NCI-H446 treated with DMSO at 0.1 percent for 48 hours (cell line): ENCODE data around the gene USP24.

ENCODE experiments used
- DNase-seq: peaks from one replicate; lab custom pipeline; 2025; lab: John Stamatoyannopoulos, UW

USP24 gene

DNA sequence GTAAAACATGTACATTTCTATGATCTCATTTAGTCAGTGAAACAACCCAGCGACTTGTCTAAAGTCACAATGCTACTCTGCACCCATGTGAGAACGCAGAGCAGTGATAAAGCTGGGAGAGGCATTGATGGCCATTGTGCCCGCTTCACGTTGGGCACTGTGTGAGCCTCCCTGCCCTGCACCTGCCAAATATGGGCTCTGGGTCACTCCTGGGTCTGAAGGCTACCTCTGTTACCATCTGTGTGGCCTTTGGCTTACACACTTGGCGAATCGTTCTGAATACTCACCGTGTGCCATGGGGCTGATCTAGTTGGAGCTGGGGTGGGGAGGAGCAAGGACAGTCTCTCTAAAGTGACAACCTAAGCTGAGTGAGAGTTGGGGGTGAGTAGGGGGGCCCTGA lies 145.9 kb downstream of the USP24 start:
- no peak for DNase-seq

DNA sequence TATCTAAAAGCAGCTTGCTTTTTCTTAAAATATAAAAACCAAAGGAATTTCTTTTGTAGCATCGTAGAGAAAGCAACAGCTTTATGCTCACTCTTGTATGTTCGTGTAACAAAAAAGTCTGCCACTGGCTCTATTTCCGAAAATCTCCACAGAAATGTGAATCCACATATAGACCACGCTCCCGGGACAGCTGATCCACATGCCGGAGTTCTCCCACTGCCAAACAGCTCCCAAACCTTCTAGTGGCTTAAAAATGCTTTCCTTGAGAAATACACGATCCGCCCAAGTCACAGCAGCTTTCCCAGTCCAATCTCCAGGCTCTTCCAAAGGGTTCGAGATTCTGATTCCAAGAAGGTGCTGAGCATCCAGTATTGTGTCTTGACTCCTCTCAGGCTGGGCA lies 146.5 kb downstream of the USP24 start:
- no peak for DNase-seq

DNA sequence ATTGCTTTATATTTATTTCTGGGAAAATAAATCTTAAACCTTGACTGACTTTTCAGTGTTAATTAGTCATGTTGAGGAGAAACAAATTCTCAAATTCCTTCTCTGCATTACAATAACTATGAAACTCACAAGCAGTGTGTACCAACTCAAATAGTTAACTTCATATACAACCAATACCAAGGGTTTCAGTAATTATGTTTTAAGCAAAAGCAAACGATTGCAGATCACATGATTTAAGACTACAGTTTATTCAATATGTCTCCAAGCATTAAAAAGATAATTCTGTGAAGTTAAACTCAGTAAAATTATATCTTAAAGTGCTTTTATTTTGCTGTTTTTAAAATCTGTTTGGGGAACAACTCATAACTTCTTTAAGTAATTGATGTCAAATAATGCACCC lies 147.2 kb downstream of the USP24 start:
- no peak for DNase-seq

DNA sequence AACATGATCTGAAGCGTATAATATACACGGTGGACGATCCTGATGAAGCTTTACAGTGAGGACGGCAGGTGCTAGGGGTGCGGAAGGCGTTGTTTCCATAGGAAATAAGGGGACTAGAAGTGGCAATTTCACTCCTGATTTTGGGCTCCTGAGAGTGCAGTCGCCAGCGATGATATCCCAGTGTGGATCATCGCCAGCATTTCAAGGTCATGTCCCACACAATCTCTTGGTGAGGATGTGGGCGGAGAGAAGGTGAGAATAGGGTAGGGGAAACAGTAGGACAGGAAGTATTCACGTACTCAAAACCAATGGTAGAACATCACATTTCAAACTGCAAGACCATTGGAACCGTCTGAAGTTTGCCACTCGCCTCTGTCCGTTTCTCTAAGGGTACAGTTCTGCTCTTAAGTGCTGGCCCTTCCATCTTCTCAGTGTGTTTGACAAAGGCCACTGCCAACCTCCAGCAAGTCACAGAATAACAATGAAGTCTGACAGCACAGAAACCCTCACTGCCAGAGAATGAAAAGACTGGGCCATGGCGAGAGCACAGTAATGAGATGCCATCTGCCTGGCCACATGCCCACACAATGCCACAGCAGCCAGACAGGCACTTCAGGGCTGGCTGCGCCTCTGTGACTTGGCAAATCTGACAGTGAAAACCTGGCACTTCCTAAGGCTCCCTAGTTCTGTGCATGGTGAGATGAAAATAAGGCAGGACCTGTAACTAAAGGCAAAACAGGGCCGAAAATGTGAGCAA lies 148.0 kb downstream of the USP24 start:
- DNase-seq = peak; percentile 79

DNA sequence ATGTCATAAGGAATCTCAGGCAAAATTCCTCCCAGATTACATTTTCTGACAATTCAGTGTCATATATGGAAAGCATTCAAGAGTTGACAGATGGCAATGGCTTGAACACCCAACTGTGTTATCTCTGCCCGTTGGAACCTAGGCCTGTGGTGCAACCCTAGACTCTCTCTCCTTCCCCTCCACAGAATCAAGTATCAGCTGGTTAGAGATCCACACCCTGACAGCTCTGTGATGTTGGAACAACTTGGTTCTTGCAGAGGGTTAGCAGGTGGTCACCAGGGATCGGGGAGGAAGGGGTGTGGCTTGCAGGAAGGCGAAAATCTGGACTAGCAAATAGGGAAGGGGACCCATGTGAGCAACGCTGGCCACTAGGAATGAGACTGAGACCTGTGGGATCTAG lies 149.5 kb downstream of the USP24 start:
- peak; percentile 8 for DNase-seq

DNA sequence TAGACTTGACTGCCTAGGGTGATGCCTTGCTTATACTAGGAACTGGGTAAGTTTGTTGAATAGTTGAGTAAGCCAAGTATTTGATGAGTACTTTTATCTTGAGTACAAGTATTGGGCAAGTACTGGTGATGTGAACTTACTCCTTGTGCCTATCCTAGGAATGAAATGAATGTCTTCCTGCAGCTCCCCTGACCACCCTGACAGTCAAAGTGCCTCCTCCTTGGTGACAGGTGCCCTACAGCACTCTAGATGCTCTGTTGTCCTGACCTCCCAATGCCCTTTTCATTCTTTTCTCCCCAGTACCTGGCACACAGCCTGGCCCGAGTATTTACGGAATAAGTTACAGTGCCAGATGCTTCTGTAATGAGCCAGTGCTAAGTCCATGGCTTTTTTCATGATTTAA lies 150.3 kb downstream of the USP24 start:
- DNase-seq = peak; percentile 70

DNA sequence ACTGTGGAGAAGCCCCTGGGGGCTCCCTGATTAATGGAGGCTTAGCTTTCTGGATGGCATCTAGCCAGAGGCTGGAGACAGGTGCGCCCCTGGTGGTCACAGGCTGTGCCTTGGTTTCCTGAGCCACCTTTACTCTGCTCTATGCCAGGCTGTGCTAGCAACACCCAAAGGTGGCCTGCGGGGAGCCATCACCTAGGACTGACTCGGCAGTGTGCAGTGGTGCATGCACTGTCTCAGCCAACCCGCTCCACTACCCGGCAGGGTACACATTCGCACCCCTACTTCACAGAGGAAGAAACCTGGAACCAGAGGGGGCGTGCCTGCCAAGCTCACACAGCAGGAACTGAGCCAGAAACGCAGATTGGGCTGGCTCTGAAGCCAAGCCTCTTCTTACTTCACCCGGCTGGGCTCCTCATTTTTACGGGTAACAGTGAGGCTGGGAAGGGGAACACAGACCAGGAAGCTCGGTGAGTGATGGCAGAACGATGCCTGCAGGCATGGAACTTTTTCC lies 151.0 kb downstream of the USP24 start:
- peak; percentile 52 for DNase-seq

DNA sequence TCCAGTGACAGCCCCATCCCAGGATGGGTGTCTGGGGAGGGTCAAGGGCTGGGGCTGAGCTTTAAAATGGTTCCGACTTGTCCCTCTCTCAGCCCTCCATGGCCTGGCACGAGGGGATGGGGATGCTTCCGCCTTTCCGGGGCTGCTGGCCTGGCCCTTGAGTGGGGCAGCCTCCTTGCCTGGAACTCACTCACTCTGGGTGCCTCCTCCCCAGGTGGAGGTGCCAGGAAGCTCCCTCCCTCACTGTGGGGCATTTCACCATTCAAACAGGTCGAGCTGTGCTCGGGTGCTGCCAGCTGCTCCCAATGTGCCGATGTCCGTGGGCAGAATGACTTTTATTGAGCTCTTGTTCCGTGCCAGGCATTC lies 151.6 kb downstream of the USP24 start:
- no peak for DNase-seq

DNA sequence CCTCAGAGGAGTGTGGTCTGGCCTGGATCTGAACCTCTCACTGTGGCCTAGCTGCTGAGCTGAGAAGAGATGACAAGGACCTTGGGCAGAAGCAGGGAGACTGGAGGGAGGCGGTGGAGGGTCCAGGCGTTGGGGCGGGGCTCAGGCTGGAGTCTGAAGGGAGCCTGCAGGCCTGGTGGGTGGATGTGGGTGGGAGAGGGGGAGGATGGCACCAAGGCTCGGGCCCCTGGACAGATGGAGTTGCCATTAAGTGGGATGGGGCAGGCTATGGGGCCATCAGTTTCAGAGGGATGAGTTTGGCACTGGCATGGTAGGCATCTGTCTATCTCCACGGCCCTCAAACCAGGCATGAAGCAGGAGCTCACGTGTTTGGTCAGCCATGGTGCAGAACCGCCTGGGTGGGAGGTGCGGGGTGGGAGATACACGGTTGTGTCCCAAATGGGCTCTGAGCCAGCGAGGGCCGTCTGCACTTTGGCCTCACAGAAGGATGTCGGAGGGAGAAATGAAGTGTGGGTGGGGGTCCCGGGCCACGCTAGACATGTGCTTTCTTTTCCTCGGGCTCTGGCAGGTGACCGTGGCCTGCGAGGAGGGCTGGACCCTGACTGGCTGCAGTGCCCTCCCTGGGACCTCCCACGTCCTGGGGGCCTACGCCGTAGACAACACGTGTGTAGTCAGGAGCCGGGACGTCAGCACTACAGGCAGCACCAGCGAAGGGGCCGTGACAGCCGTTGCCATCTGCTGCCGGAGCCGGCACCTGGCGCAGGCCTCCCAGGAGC lies 152.2 kb downstream of the USP24 start:
- DNase-seq = no peak

DNA sequence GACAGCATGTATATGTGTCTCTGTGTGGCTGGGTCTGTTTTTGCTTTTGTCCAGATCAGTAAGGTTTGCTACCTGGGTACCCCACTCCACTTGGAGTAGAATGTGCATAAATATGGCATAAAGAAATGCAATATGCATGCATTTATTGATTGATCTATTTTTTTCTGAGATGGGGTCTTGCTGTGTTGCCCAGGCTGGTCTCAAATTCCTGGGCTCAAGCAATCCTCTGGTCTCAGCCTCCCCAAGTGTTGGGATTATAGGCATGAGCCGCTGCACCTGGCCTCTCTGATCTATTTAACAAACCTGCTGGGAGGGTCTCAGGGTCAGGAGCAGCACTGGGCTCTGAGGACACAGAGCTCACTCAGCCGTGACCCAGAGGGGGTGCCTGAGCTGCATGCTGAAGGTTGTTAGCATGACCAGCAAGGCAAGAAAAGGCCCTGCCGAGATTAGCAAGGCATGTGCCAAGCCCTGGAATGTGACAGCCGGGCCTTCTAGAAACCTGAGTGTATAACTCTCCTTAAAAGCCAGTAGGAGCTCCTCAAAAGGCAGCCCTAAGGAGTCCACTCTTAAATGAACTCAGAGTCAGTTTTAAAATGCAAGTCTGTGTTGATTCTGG lies 153.3 kb downstream of the USP24 start:
- DNase-seq = no peak

DNA sequence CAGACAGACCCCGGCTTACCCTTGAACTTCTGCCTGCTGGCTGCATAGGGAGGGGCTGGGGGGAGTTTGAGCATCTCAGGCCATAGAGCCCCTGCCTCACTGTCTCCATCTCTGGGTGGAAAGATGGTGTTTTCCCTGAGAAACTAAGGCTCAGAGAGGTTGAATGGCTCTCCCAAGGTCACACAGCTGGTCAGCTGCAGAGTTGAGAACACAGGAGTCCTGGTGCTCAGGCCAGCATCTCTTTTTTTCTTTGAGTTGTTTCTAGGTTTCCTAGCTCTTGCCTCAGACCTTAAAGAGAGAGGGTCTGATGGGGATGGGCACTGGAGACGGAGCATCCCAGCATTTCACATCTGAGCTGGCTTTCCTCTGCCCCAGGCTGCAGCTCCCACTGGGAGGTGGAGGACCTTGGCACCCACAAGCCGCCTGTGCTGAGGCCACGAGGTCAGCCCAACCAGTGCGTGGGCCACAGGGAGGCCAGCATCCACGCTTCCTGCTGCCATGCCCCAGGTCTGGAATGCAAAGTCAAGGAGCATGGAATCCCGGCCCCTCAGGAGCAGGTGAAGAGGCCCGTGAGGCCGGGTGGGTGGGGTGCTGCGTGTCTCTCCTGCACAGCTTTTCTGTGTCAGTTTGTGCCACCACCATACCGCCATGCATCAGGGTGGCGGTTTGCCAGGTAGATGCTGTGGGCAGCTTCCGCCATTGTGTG lies 154.0 kb downstream of the USP24 start:
- DNase-seq = no peak

DNA sequence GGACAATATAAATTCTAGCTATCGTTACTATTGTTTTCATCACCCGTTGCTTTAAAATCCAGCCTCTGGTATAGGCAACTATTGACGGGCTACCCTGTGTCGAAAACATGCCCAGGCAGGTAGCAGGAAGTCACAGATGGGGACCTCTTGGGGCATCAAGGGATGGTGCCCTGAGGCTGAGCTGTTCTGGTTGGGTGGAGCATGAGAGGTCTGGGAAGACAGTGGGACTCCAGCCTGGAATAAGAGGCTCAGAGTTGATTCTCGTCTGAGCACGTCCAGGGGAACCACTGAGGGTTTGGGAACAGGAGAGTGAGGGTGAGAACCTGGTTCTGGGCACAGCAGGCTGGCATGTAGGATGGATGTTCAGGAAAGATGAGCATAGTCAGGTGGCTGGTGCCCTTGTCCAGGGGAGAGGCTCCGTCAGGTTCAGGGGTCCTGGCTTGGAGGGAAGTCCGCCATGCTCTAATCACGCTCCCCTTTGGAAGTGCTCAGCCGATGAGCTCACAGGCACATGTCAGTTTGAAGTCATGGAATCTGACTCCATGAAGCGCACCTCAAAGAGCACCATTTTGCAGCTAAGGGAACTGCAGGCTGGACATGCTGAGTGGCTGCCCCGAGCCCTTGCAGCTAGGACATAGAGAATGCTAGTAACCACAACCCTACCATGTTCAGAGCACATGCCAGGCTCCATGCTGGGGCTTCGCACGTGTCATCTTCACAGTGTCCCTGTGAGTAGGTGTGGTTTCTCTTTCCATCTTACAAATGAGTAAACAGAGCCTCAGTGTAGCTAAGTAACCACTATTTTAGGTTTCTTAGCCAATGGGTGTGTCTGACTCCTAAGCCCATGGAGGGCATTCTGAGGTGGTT lies 154.8 kb downstream of the USP24 start:
- DNase-seq = no peak

DNA sequence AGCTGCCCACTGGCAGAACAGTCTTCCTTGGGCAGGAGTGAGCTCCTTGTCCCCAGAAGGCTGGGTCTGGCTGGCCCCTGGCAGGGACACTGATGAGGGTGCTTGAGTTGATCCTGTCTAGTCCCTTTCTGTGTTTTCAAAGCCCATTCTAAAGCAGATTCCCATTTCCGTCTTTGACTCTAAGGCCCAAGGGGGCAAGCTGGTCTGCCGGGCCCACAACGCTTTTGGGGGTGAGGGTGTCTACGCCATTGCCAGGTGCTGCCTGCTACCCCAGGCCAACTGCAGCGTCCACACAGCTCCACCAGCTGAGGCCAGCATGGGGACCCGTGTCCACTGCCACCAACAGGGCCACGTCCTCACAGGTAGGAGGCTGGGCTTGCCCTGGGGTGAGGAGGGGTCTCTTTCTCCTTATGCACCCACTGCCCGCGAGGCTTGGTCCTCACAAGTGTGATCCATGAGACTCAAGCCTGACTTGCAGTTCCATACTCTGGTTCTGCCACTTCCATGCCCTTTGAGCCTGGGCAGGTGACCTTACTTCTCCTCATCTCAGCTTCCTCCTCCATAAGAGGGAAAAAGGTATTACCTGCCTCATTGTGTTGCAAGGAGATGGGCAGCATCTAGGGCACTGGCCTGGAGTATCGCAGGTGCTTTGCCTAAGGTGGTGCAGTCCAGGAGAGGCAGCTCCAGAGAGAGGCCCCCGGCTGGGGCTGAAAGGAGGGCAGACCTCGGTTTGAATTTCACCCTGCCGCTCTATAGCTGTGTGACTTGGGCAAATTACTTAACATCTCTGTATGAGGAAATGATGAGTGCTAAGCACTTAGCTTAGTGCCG lies 155.6 kb downstream of the USP24 start:
- DNase-seq = no peak

DNA sequence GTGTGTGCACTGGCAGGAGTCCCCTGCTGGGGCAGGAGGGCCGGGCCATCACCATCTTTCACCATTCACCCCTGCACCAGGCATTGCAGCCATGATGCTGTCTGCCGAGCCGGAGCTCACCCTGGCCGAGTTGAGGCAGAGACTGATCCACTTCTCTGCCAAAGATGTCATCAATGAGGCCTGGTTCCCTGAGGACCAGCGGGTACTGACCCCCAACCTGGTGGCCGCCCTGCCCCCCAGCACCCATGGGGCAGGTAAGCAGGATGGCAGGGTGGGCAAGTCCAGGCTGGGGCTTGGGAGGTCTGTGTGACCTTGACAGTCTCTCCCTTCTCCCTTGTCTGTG lies 157.2 kb downstream of the USP24 start:
- no peak for DNase-seq

DNA sequence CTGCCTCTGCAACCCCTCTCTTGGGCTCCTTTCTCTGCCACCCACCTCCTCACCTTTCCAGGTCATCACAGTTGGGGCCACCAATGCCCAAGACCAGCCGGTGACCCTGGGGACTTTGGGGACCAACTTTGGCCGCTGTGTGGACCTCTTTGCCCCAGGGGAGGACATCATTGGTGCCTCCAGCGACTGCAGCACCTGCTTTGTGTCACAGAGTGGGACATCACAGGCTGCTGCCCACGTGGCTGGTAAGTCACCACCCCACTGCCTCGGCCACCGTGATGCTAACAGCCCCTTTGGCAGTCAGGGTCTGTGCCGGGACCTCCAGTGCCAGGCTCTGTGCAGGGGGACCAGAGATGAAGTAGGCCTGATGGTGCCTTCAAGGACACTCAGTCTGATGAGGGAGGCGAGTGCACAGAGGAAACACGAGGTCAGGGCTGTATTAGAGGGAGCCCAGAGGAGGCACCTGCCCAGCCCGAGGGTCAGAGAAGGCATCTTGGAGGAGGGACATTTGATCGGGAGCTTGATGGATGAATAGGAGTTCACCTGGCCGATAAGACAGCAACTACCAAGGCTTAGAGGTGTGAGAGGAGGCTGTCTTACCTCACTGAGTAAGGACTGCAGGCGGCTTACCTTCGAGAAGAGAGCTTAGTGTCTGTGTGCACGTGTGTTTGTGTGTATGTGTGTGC lies 157.8 kb downstream of the USP24 start:
- DNase-seq = no peak

DNA sequence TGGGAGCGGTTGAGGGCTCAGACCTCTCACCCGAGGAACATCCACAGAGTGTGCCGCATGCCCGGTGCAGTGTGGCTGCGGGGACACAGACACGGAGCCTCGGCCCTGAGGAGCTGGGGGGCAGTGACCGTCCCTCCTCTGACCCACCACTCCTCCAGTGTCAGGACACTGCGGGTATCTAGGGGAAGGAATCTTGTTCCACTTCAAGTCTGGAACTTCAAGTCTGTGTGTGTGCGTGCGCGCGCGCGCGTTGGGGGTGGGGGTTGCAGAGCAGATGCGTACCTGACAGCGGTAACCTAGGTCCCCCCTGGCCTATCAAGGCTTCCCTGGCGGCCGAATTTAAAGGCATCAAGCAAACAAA lies 158.6 kb downstream of the USP24 start:
- DNase-seq = no peak

DNA sequence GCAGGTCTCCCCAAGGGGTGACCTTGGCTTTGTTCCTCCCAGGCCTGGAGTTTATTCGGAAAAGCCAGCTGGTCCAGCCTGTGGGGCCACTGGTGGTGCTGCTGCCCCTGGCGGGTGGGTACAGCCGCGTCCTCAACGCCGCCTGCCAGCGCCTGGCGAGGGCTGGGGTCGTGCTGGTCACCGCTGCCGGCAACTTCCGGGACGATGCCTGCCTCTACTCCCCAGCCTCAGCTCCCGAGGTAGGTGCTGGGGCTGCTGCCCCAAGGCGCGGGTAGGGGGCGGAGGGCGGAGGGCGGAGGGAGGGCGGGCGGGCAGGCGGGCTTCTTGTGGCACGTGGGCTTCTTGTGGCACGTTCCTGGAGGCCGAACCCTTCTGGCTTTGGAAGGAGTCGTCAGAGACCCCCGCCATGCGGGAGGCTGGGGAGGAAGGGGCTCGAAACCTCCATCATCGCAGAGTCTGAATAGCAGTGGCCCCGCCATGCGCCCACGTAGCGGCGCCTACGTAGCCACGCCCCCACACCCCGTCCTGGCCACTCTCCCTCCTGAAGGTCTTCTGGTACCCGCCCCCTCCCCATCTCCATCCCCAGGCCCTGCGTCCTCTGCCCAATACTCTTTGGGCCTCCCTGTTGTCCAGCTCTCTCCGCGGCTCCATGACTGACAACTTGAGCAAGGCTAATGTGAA lies 159.1 kb downstream of the USP24 start:
- no peak for DNase-seq

DNA sequence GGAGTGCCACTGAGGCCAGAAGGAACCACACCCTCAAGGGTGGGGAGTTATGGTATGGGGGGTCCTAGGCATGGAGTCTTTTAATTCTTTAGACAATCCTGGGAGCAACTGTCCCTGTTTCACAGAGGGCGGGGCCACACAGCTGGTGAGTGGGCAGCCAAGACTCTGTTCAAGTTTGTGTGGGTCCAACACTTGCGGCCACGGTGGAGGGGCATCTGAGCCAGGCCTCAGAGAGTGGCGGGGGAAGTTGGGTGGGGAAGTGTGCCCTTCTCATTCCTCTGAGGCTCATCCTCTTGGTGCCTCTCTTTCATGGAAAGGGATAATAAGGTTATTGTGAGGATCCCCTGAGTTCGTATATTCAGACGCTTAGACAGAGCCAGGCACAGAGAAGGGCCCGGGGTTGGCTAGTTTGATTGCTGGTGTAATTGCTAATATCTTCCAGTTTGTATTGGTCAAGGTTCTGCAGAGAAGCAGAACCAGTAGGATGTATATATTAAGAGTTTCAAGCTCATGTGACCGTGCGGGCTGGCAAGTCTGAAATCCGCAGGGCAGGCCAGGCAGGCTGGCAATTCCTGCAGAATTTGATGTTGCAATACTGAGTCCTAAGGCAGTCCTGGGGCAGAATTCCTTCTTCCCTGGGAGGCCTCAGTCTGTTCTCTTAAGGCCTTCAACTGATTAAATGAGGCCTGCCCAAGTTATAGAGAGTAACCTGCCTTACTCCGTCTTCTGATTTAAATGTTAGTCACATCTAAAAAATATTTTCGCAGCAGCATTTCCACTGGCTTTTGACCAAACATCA lies 159.9 kb downstream of the USP24 start:
- DNase-seq = no peak

DNA sequence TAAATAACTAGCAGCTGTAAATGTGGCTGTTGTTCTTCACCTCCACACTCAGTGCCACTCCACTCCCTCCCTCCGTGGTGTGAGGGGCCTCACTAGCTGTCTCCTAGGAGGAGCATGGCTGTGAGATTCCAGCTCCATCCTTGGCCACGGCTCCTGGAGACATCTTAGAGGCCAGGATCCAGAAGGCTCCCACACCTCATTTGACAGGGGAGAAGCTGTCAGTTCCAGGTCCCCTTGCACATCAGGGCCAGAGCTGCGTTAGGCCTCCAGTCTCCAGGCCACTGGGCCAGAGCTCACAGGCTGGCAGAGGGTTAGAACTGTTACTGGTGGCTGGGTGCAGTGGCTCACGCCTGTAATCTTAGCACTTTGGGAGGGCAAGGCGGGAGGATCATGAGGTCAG lies 160.8 kb downstream of the USP24 start:
- DNase-seq = no peak
